Stimulated activated CD4-positive, alpha-beta T cell treated with anti-CD3 and anti-CD28 coated beads, TNF-alpha, amount 100 ng/mL, for 4 hours (primary cell): Measurements from ENCODE around the gene ZNF580.

Experiments used
- DNase-seq, 3 experiments: peaks; one replicate each; pipeline ENCODE4 v3.0.0-alpha.2; 2020; ENCODE audit warnings: low read depth in 3 of 3

The ZNF580 gene

DNA sequence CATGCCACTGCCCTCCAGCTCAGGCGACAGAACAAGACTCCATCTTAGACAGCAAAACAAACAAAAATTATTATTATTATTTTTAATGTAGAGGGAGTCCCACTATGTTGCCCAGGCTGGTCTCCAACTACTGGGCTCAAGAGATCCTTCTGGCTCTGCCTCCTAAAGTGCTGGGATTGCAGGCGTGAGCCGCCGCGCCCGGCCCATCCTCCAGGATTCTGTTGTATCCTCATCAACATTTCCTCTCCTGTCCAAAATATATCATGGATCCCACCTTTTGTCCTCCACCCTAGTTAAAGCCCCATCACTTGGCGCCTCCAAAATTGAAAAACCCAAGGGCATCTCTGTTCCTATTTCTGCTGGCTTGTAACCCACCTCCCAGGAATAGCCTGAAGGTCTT lies 17.7 kb upstream of the ZNF580 start:
- no peak for DNase-seq

DNA sequence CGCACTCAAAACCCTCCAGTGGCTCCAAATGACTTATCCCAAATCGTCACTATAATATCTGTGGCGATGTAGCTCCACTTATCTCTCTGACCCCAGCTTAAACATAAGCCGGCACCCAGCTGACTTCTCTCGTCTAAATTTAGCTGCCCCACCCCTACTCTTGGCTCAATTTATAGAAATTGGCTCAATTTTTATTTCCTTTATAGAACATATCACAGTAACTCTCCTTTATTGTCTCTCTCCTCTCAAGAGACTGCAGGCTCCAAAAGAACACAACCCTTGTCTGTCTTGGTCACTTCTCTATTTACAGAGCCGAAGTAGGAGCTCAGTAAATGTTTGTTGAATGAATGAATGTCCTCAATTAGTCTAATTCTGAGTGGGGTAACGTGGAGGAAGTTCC lies 17.2 kb upstream of the ZNF580 start:
- DNase-seq, result no peak

DNA sequence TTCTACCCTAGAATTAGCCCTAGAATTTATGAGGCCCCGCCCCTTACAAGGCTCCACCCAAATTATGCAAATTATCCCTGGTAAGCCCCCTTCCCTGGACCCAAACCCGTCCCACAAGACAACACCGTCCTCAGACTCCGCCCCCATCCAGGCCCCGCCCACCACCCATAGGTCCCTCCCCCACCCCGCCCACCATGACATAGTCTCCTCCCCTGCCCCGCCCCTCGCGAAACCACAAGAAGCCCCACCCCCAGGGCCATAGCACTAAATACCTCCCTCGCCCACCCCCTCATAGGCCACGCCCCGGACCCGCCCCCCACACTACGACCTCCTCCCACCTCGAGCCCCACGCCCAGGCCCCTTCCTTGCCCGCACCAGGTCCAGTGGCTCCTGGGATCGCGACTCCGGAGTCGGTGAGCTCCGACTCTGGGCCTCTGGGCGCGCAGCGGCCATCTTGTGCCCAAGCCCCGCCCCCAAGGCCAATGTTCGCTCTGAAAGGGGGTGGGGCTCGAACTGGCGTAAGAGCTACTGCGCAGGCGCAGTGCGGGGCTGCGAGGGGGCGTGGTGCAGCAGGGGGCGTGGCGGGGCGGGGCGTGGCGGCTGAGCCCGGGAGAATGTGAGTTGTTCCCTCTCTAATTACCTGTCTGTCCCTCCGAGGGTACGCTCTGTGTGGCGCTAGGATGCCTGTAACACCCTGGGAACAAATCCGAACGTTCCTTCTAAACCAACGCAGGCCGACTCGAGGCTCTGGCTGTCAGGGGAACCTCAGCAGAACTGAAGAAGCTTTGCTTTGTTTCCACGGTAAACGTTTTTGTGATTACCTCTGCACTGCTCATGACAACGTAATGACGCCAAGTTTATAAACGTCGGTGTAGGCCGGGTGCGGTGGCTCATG lies 16.4 kb upstream of the ZNF580 start, which contains the start of gene ZNF784:
TSS of gene ZNF784 (minus strand) at position 458 of the 895 bp plus-strand sequence. CDS start at position 453, 5 bp downstream.
- DNase-seq, result peak; percentile 87 to 95 (median 94)

- DNase-seq, result no peak
These were observed 15.8 kb upstream of the ZNF580 start for GRCh38 chr19:55625004-55625326.

DNA sequence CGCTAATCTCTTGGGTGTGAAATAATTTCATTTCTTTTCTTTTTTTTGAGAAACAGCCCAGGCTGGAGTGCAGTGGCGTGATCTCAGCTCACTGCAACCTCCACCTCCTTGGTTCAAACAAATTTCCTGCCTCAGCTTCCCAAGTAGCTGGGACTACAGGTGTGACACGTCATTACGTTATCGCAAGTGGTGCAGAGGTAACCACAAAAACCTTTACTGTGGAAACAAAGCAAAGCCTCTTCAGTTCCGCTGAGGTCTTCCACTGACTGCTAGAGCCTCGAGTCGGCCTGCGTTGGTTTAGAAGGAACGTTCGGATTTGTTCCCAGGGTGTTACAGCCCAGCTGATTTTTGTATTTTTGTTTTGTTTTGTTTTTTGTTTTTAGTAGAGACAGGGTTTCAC lies 14.5 kb upstream of the ZNF580 start:
- DNase-seq, result peak in 1 of 3 experiments; percentile 41

DNA sequence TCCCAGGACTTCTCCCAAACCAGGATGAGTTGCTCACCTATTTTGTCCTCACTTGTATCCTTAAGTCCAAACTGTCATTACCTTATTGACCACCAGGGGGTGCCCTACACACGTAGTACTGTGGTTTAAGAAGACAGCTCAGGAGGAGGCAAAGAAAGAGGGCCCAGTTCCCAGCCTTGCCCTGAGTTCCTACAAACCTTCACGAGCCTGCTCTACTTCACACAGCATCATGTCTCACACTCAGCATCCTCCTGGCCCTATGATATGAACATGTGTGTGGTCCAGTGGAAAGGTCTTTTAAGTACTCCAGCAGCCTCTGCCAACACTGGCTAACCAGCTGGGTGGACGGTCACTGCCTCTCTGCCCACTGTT lies 8.4 kb upstream of the ZNF580 start:
- peak in 2 of 3 experiments; percentile 48 to 91 for DNase-seq

DNA sequence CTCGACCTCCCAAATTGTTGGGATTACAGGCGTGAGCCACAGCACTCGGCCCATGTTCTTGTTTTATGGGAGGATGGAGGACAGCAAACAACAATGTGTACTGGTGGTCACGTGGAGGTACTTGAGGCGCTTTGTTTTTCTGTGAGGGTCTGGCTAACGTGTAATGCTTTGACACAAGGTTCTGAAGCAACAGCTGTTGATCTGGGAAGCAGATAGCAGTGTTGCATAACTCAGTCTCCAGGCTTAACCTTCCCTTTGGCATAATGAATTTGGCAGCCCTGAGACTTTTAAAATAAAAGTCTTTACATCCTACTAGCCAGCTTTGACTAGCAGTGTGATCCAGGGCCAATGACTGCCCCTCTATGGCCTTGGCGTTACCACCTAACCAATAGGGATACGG lies 6.9 kb upstream of the ZNF580 start:
- no peak for DNase-seq

DNA sequence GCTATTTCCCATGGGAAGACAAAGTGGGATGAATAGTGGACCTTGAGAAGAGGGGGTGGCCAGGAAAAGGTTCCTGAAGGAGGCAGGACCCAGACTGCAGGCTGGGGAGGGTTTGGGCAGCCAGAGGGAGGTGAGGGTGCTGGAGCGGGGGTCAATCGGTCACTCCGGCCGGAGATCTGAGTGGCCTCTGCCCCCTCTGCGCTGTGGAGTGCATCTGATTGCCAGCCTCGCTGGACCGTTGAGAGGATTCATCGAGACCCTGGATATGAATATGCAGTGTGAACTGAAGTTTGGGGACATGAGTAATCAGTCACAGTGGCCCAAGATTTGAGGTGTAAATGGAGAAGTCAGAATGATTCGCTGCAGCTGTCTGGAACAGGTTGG lies 5.5 kb upstream of the ZNF580 start:
- DNase-seq, result no peak

DNA sequence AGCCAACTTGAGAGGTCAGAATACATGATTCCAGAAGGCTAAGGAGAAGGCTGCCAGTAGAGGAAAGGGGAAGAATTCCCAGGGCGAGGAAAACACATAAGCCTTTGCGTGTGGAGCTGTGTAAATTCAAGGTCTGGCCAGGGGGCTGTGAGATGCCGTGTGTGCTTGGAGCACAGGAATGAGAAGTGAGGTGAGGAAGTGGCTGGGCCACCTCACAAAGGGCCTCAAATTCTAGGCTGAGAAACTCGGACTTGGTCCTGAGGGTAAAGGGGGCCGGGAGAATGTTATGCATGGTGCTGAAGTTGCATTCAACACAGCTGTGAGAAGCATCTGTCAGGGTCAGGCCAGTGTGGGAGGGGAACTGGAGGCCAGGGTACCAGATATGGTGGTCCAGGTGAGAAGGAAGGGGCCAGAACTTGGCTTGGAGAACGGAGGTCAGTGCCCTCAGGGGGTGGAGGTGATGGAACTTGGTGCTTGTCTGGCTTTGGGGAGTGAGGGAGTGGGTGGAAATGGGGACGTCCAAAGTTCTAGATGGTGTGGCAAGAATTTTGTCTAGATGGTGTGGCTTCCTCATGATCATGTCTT lies 4.9 kb upstream of the ZNF580 start:
- DNase-seq, result no peak

GRCh38 chr19:55636723-55637122 lies 4.1 kb upstream of the ZNF580 start:
- DNase-seq, result no peak

DNA sequence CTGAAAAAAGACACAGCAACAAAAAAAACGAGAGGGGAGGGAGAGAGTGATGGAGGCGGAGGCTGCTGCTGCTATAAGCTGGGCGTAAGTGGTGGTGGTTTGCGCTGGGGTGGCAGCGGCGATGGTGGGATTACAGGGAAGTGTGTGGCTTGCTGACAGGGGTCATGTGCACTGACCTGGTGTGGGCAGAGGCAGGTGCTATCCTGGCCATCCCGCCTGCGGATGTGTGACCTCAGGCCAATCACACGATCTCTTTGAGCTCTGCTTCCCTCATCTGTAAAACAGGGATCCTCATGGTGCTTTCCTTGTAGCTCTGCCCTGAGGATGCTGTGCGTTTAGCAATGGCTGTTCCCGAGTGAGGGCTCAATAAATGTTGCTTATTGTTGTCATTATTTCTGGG lies 3.3 kb upstream of the ZNF580 start:
- DNase-seq, result no peak

GRCh38 chr19:55638864-55639359 lies 1.9 kb upstream of the ZNF580 start:
- DNase-seq, result peak in 1 of 3 experiments; percentile 31

DNA sequence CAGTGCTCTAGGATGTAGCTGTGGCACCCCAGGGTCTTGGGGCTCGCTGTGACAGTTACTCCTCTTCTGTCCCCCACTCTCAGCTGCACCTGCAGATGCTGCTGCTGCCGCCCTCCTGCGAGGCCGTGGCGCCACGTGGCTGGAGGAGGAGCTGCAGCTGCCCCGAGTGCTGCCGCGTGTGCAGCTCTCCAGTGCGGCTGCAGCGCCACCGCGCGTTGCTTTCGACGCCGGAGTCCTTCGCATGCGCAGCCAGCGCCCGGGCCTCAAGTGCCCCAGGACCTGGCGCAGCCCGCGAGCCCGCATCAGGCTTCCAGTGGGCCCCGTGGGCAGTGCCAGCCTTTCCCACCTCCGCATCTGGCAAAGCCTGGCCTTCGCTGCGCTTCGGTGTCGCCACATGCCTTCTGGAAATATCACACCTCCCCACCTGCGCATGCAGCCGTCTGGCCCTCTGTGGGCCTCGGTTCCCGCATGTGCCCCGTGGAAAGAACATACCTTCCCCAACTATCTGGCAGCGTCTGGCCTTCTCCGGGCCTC lies 692 bp upstream of the ZNF580 start:
- DNase-seq, result peak in 2 of 3 experiments; percentile 42 to 58

- peak in 1 of 3 experiments; percentile 30 for DNase-seq
These were observed 787 bp downstream of the ZNF580 start for GRCh38 chr19:55641426-55642152.

- peak in 1 of 3 experiments; percentile 30 for DNase-seq
These were observed 1.6 kb downstream of the ZNF580 start for GRCh38 chr19:55642153-55643002.

- DNase-seq, result peak in 2 of 3 experiments; percentile 64 to 75
These were observed 2.4 kb downstream of the ZNF580 start, which contains the start of gene ZNF581 for GRCh38 chr19:55643003-55643886. Gene ZNF581 (plus strand): TSS chr19:55643649. CDS start chr19:55644572, 923 bp downstream.

- no peak for DNase-seq
These were observed 3.0 kb downstream of the ZNF580 start for GRCh38 chr19:55643887-55644176.

DNA sequence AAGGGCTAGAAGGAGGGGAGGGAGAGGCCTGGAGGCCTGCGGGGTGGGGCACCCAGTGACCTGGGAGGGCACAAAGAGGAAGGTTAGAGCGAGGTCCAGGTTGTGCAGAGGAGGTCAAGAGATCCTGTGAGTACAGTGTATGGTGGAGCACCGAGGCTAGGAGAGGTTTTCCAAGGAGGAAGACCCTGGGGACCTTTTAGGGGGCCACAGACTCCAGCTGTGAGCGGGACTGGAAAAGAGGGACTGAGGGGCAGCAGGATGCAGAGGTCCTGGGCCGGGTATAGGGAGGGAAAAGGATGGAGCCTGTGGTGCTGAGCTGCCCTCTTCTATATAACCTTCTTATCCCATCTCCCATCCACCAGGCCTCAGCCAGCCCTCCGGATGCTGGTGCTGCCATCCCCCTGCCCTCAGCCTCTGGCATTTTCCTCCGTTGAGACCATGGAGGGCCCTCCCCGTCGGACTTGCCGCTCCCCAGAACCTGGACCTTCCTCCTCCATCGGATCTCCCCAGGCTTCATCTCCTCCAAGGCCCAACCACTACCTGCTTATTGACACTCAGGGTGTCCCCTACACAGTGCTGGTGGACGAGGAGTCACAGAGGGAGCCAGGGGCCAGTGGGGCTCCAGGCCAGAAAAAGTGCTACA lies 3.5 kb downstream of the ZNF580 start:
- DNase-seq, result no peak

- no peak for DNase-seq
These were observed 4.2 kb downstream of the ZNF580 start for GRCh38 chr19:55644842-55645511.
